Esophagus muscularis mucosa (tissue), 4 donors: ENCODE results near the gene ATG14.
A peak's percentile ranks its signal among the peaks of the same experiment; 100 is the strongest.

Source experiments
- CTCF ChIP-seq, 3 experiments: fragments of 200-600 bp in 2 of 3; fragments of 450-650 bp in 1 of 3; sonication (generic) in 2 of 3; IDR thresholded peaks; one replicate each; pipeline ENCODE4 v1.5.1; 2017 to 2019; ENCODE audit warnings: antibody characterized with exemption in 3 of 3, mild to moderate bottlenecking in 2 of 3, moderate library complexity in 1 of 3
- EP300 ChIP-seq: sonication (generic); formaldehyde crosslinking; IDR thresholded peaks from one replicate; pipeline ENCODE4 v1.6.1; 2017; ENCODE audit warnings: antibody characterized with exemption
- POLR2A ChIP-seq: fragments of 450-650 bp; IDR thresholded peaks from one replicate; pipeline ENCODE4 v1.6.1; 2017; ENCODE audit warnings: antibody characterized with exemption, moderate library complexity, mild to moderate bottlenecking, low read depth
- POLR2AphosphoS5 ChIP-seq, 2 donors: sonication (generic); formaldehyde crosslinking; IDR thresholded peaks; one replicate each; pipeline ENCODE4 v1.6.1; 2017; ENCODE audit warnings: antibody characterized with exemption in 2 of 2

GRCh38 chr14:55411426-55412389 is at the start of gene ATG14:
- TF ChIP-seq POLR2AphosphoS5 (IDR thresholded peaks at IDR 0.05) (peak; percentile 79 to 84), CTCF (IDR thresholded peaks at IDR 0.05) (no peak), POLR2A (no peak), EP300 (no peak)
